SK-N-SH treated with all-trans-retinoic acid at 6 μM for 48 hours (cell line): ENCODE data around the gene TBC1D7.

Source experiments
- ARNTL ChIP-seq: fragments of 450-650 bp; formaldehyde crosslinking; IDR thresholded peaks from 2 replicates; pipeline ENCODE4 v1.5.0; 2020; ENCODE audit warnings: low read depth, mild to moderate bottlenecking, moderate library complexity, borderline replicate concordance
- BACH2 ChIP-seq: fragments of 250-450 bp; sonication (Bioruptor Pico); IDR thresholded peaks from 2 replicates; pipeline ENCODE4 v1.9.0; 2021; ENCODE audit warnings: mild to moderate bottlenecking, borderline replicate concordance
- ESRRG ChIP-seq: fragments of 250-450 bp; sonication (Bioruptor Pico); IDR thresholded peaks from 2 replicates; pipeline ENCODE4 v1.6.1; 2021; ENCODE audit warnings: mild to moderate bottlenecking
- GLIS3 ChIP-seq: fragments of 250-450 bp; sonication (Bioruptor Pico); IDR thresholded peaks from 2 replicates; pipeline ENCODE4 v1.5.0; 2020; ENCODE audit warnings: mild to moderate bottlenecking, moderate library complexity
- ISL1 ChIP-seq: fragments of 250-450 bp; sonication (Bioruptor Pico); IDR thresholded peaks from 2 replicates; pipeline ENCODE4 v2.1.2; 2022; ENCODE audit warnings: mild to moderate bottlenecking, moderate library complexity
- PATZ1 ChIP-seq: fragments of 250-450 bp; sonication (Bioruptor Pico); IDR thresholded peaks from 2 replicates; pipeline ENCODE4 v1.8.0; 2020; ENCODE audit warnings: mild to moderate bottlenecking, moderate library complexity, borderline replicate concordance
- RARB ChIP-seq: fragments of 250-450 bp; sonication (Bioruptor Pico); IDR thresholded peaks from 2 replicates; pipeline ENCODE4 v1.8.0; 2021; ENCODE audit warnings: mild to moderate bottlenecking, moderate library complexity
- SNAI2 ChIP-seq: fragments of 250-450 bp; sonication (Bioruptor Pico); IDR thresholded peaks from 2 replicates; pipeline ENCODE4 v1.5.0; 2020; ENCODE audit warnings: mild to moderate bottlenecking, moderate library complexity
- TSHZ2 ChIP-seq: fragments of 250-450 bp; sonication (Bioruptor Pico); IDR thresholded peaks from 2 replicates; pipeline ENCODE4 v1.5.0; 2020; ENCODE audit warnings: mild to moderate bottlenecking, moderate library complexity
- ZC3H10 ChIP-seq: fragments of 250-450 bp; sonication (Bioruptor Pico); IDR thresholded peaks from 2 replicates; pipeline ENCODE4 v1.5.1; 2021; ENCODE audit warnings: mild to moderate bottlenecking, moderate library complexity
- ZNF70 ChIP-seq: fragments of 450-650 bp; formaldehyde crosslinking; IDR thresholded peaks from 2 replicates; pipeline ENCODE4 v1.5.0; 2020; ENCODE audit warnings: mild to moderate bottlenecking, moderate library complexity

DNA sequence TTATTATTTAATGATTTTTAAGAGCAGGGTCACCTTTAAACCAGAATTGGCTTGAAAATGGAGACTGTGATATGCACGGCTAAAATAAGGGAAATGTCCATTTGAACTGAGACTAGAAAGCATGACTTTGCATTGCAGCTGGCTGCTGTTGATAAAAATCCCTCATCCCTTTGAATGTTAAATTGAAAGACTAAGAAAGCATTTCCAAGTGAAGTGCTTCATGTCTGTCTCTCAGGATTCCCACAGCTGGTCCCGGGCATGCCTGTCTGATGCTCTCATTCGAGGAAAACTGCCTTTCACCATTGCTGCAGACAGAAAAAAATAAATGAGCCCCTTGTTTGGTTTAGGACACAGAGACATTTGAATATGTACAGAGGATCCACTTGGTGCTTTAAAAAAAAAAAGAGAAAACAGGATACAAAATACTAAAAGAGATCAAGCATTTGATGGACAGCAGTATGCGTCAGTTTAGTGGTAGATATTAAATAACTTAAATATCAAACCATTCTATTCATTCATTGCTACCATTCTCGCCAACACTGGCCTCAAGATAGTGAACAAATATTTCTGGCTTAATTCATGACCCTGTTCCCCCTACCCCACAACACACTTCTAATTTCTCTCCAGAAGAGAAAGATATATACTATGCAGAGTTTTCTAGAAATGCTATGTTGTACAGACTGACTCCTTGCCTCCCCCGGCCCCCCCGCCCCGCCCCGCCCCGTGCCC lies 55.0 kb downstream of the TBC1D7 start:
- TF ChIP-seq RARB (CRISPR knock-in tag) (no peak), ZNF70 (CRISPR knock-in tag) (no peak), GLIS3 (CRISPR knock-in tag) (no peak), SNAI2 (no peak), ISL1 (CRISPR knock-in tag) (no peak), ESRRG (CRISPR knock-in tag) (no peak), ARNTL (CRISPR knock-in tag) (no peak), BACH2 (CRISPR knock-in tag) (no peak), PATZ1 (CRISPR knock-in tag) (no peak), TSHZ2 (CRISPR knock-in tag) (no peak), ZC3H10 (CRISPR knock-in tag) (no peak)
